ENCODE results near the gene METTL24. TPM values are rescaled to one million over a fixed set of nuclear protein-coding genes. Genes with fewer than 3 reads are reported as not detected.
"Not testable (repeated sequence)": the region's sequence is repeated elsewhere in the genome, so short reads cannot be mapped to it uniquely, and the experiment has no call there.

Gene METTL24
- total RNA-seq, 1 donor from 2014 or later, result 5.5 TPM

DNA sequence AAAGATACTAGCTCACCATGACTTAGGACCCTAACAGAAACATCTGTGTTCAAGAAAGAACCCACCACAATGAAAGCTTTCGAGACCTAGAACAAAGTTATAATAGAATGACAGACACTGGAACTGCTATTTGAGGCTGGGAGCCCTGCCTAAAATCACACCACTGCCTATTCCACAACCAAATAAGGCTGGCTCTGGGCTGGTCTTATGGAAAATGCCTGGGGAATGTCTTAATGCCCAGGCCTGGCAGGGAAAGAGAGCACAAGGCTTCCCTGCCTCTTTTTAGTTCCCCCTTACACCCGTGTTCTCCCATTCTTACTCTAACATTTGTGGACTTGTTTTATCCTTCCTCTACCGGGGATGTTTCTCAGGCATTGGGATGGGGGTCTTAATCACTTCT lies 5.6 kb upstream of the METTL24 start:
- peak; percentile 70 for DNase-seq (ENCODE audit: low spot score)

DNA sequence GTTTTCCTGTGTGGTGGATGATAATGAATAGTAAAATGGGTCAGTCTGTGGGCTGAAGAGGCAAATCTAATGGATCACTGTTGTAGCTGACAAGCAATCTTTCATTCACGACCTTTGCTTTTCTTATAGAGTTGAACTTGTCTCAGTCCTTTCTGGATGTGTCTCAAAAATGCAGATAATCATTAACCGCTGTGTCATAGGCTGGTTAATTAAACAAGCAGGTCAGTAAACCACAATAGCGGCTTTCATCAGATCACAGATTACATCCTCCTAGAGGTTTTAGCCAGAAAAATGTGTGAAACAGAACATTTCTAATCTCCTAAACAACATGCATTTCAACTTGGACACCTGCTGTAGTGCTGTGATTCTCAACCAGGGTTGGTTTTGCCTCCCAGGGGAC lies 2.5 kb upstream of the METTL24 start:
- DNase-seq (ENCODE audit: low spot score), result no peak

DNA sequence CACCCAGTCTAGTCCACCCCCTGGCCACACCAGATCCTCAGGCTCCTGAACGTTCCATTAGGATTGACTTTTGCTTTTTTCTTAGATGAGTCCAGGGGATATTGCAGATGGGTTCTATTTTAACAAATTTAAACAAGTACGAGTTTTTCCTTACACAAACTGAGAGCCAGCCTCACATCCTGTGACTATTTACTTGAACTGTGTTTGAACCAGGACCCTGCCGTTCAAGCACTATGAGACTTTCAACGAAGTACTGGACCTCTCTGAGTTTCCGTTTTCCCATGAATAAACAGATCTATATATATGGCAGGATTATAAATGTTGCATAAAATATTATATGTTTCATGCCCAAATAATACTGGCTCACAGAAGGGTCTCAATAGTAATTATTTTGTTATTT lies 1.4 kb upstream of the METTL24 start:
- DNase-seq (ENCODE audit: low spot score), result peak; percentile 46

DNA sequence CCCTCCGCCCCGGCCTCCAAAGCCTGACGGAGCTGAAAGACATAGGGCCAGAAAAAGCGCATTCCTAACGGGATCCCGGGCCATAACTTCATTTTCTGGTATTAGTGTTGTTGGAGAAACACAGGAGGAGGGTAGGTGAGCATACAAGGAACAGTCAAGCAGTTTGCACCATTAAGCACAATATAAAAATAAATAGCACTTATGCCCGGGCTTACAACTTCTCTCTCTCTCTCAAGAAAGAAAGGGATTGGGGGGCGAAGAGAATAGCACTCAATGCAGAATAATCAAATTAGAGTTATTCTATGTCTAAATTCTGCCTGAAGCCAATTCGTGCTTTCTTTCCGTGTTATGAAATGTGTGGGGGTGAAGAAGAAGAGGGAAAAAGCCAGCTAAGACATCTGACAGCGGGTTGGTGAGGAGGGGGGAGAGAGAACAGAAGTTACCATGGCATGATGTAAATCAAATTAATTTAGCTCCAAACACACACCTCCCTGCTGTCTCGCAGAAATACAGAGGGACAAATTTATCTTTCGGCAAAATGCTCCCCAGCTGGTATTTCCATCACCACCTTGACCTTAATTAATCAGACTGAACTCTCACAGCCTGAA lies 508 bp upstream of the METTL24 start:
- peak; percentile 40 for DNase-seq (ENCODE audit: low spot score)

DNA sequence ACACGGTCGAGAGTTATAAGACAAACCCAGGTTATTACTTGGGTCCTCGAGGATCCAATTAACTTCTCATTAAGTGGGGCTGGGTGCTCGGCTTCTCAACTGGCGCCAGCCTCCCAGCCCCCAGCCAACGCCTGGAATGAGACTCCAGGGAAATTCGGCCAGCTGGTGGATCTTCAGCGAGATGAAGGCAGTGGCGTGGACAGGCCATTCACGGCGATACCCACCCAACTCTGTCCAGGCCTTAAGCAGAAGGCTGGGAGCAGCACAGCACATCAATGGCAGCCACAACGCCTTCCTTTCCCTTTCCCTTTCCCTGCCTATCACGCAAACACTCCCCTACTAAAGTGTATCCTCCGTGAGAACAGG lies 868 bp downstream of the METTL24 start:
- DNase-seq (ENCODE audit: low spot score), result peak; percentile 53

DNA sequence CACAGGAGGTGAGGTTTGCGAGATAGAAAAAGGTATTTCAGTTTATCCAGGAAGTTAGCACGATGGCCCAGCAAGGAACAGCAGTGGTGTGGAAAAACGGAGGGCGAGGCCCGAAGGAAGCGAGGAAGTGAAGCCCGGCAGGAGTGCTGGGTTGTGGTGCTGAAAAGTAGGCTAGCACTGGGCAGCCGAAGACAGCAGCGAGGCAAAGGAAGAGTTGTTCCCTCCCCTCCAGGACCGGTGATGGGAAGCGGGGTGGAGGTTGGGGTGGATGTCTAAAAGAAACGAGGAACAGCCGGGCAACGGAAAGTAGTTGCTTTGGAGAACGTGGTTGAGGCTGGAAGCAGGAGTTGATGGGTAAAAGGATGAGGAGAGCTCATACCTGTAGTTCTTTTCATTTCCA lies 1.4 kb downstream of the METTL24 start:
- DNase-seq (ENCODE audit: low spot score), result peak; percentile 67

DNA sequence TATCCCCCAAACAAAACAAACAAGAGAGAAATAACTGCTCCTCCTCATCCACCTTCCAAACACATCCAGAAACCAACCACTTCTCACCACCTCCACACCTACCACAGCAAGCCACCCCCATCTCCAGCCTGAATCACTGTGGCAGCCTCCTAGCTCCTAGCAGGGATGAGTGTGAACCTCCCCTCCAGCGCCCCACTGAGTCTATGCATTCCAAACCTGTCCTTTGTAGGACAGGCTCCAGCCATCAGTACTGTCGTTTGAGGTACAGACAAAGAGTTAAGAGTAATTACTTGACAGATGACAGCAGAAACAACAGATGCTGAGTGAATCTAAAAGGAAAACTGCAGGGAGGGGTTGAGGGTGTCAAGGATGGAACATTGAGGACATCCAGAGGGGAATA lies 2.4 kb downstream of the METTL24 start:
- DNase-seq (ENCODE audit: low spot score), result peak; percentile 46

DNA sequence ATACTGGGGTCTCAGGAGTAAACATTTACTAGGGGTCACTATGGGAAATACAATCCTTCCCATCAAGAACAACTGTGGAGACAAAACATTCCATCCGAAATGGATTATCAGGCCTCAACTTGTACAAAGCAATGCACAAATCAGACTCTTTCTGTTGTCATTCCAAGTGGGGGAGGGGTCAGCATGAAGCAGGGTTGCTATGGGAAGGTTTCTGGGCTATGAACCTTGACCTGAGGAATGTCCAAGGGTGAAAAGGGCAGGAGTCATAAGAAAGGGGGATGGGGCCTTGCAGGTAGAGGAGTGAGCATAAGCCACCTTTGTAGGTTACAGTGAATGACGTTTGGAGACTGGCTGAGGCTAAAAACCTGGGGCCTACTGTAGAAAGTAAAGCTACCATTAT lies 3.1 kb downstream of the METTL24 start:
- DNase-seq (ENCODE audit: low spot score), result peak; percentile 51

DNA sequence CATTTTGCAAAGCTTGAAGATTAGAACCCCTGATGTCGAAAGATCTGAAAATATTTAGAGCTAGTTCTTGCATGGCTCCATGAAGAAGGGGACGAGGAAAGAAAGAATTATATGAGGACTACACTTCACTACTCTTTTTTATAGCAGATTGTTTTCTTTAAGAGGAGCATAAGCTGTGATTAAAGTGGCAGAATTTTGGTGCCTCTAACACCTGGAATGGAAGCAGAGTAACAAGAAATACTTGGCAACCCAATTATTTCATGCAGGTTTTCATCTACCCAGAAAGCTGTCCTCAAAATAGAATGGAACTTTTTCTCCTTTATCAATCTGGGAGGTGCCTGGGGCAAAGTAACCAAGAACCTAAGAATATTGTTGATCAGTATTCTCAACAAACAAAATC lies 4.0 kb downstream of the METTL24 start:
- DNase-seq (ENCODE audit: low spot score), result no peak

DNA sequence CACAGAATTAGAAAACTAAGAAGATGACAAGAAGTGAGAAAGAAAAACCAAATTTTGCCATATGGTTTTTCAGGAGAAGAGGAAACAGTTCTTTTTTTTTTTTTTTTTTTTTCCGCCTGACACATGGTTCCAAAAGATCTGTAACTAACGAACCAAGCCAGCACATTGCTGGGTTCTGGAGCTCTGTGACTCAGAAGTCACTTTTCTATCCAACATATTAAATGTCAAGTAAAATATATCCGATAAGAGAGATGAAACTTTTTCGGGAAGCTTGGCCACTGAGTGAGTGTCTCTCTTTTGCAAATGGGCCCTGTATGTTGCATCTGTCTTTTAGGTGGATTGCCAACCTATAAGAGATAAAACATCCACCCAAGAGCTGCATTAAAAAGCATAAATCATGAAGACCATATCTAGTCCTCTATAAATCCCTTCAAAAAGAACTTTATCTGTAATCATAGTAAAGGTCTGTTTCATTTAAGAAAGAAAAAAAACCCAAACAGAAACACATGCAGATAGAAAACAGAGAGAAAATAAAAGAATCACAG lies 4.6 kb downstream of the METTL24 start:
- peak; percentile 93 for DNase-seq (ENCODE audit: low spot score)

DNA sequence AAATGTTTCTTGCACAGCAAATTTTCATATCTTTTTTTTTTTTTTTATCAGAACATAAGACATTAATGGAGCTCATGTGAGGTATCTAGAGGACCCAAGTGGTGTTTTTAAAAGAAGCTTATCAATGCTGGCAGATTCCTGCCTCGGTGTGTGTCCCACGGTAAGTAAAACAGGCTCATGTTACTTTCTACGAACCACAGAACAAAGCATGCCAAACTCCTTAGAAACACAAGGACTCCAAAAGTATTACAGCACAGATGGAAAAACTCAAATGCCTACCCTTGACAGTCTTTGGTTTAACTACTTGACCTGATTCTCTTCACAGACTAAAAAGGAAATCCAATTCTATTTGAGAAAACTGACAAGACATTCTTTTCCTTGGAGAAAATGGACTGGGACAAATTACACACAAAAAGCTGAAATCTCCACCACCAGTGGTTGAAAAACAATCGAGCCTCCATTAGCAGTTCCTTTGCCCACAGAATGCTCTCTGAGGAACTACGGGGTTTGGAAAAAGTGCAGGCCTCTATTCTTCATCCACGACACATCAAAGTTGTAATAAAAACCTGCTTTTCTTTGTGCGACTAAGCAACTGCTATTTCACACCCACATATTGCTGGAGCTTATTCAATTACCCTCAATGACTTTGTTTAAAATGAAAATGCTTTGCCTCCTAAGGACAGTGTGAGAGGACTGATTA lies 5.4 kb downstream of the METTL24 start:
- peak; percentile 88 for DNase-seq (ENCODE audit: low spot score)

DNA sequence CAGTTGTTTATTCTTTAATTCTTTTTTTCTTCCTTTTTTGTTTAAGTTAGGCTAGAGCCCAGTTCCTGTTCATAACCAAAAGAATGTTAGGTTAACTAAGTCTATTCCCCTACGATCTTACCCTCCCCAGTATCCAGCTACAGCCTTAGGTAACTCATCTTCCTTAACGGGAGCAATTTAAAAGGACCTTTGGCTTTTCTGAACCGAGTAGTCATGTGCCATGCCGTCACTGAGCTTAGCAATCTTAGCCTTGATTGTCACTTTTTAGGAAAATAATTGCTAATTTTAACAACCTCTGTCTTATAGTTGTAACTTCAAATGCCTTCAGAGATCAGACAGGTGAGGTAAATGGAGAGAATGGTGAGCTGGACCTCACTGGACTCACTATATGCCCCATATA lies 6.2 kb downstream of the METTL24 start:
- no peak for DNase-seq (ENCODE audit: low spot score)

DNA sequence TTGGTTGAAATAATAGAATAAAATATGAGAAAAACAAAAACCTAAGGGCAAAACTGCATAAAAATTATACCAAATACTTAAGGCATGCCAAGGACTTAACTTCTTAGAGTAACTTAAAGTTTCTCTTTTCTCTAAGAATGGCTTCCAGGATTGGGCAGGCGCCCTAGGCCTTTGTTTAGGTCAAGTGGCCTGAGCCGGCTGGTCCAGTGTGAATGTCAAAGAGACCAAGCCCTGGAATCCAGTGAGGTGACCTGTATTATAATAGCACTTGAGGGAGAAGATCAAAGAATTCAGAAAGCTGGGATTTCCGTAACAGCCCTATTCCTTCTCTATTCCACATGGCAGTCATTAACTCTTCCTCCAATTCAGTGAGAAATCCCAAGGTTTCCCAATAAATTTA lies 6.6 kb downstream of the METTL24 start:
- no peak for DNase-seq (ENCODE audit: low spot score)

DNA sequence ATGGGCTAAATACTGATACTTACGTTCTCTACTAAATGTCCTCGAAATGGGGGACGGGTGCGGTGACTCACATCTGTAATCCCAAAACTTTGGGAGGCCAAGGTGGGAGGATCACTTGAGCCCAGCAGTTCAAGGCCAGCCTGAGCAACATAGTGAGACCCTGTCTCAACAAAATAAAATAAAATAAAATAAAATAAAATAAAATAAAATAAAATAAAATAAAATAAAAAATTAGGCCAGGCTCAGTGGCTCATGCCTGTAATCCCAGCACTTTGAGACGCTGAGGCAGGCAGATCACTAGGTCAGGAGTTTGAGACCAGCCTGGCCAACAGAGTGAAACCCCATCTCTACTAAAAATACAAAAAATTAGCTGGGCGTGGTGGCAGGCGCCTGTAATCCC lies 7.6 kb downstream of the METTL24 start:
- not testable (repeated sequence) for DNase-seq (ENCODE audit: low spot score)

DNA sequence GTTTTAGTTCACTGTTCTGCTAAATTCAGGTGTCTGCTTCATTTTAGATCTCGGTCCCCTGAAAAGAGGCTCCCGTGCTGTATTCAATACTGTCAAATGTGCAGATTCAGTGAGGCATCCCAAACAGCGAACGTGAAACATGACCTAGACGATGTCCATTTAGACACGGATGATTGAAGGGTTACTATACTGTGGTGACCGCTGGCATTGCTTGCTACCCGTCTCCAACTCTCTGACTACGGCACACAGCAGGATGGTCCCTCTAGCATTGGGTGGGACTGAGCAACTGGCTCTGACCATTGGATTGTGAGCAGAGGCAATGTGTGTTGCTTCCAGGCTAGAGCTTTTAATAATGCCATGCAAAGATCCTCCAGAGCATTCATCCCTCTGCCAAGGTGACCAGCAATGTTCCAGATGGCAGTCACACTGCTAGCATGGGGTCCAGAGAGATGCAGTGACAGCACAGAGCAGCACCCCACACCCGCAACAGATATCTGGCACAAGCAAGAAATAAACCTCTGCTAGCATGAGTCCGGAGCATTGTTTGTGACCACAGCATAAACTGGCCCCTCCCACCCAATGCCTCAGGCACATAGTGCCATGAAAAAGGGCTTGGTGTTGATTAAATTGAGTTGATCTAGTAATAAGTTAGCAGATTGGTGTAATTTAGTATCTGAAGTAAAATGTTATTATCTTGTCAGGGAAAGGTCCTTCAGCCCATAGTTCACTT lies 9.0 kb downstream of the METTL24 start:
- DNase-seq (ENCODE audit: low spot score), result no peak

DNA sequence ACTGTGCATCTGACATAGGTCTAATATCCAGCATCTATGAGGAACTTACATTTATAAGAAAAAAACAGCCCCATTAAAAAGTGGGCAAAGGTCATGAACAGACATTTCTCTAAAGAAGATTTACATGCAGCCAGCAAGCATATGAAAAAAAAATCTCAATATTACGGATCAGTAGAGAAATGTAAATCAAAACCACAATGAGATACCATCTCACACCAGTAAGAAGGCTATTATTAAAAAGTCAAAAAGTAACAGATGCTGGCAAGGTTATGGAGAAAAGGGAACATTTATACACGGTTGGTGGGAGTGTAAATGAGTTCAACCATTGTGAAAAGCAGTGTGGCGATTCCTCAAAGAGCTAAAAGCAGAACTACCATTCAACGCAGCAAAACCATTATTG lies 13.1 kb downstream of the METTL24 start:
- no peak for DNase-seq (ENCODE audit: low spot score)

DNA sequence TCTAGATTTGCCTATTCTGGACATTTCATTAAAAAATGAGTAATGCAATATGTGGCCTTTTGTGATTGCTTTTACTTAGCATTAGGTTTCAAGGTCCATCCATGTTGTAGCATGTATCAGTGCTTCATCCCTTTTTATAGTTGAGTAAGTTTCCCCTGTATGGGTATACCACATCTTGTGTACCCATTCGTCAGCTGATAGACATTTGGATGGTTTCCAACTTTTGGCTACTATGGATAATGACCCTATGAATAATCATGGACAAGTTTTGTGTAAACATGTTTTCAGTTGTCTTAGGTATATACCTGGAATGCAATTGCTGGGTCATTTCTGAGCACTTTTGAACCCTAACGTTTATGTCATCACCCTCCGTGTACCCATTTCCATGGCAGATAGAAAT lies 15.4 kb downstream of the METTL24 start:
- DNase-seq (ENCODE audit: low spot score), result no peak

DNA sequence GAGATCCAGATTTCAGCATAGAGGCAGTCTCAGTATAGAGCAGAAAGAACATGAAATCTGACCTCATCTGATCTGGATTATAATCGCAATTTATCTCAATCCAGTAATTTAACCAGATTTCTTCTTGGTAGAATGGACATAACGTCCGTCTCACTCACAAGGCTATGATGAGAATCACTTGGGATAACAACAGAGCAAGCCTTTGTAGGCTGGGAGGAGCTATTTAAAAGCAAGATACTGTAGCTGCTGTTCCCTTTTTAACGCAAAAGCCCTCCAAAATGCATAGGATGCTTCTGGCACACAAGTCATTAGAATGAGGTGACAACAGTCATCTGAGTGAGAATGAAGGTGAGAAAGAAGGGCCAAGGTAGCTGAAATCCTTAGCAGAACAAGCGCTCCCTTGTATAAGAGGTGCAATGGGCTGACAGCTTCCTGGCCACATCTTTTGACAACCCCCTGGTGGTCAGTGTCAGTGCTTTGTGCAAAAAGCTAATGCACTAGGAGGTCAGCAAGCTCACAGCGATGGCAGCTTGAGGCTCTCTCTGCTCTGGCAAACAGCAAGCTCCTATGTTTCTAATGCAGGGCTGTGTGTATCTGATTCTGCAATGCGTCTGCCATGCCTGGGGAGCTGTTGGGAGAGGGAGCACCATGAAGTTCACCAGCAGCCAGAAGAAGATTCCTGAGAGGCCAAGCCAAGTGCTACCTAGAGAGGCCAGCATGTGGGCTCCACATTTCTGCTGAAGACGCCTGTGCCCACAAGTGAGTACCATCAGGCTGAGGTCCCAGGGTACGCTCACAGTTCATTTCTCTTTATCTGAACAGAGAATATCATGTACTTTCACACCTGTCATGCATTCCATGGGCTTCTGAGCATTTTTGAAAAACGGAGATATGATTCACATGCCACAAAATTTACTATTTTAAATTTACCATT lies 16.2 kb downstream of the METTL24 start:
- DNase-seq (ENCODE audit: low spot score), result peak; percentile 43

DNA sequence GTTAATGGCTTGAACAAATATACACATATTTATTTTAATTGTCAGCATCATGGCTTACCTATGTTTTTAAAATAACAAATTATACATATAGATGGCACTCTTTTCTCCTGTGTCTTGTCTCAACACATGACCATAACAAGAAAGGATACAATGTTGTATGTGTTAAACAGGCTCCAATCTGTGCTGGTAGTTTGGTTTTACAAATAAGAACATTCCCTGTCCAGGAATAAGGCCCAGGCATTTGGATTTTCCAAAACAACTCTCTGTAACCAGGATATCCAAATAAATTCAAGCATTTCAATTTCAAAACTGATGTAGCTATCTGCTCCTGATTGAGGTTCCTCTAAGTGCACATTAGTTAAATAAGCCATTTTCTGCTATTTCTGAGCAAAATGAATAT lies 17.1 kb downstream of the METTL24 start:
- DNase-seq (ENCODE audit: low spot score), result no peak

DNA sequence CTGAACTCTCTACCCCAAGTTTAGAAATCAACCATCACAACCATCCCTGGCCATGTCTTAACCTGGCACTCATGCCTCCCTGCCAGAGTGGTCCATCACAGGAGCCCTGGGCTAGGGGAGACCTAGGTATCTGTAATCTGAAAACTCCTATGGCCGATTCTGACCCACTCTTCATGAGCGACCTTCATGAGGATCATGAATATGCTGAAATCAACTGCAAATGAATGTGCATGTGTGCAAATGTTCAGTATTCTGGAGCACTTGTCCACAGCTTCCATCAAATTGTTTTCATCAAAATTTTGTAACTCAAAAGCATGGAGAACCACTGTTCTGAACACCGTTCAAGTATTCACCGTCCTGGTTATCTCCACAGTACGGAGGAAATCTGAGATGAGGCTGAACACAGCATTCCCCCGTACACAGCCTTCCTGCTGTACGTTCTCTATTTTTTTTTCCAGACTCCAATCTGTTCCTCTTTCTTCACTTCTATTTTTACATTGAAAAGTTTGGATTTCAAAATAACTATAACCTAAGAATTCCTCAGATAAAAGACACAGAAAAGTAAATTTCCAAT lies 17.7 kb downstream of the METTL24 start:
- no peak for DNase-seq (ENCODE audit: low spot score)

DNA sequence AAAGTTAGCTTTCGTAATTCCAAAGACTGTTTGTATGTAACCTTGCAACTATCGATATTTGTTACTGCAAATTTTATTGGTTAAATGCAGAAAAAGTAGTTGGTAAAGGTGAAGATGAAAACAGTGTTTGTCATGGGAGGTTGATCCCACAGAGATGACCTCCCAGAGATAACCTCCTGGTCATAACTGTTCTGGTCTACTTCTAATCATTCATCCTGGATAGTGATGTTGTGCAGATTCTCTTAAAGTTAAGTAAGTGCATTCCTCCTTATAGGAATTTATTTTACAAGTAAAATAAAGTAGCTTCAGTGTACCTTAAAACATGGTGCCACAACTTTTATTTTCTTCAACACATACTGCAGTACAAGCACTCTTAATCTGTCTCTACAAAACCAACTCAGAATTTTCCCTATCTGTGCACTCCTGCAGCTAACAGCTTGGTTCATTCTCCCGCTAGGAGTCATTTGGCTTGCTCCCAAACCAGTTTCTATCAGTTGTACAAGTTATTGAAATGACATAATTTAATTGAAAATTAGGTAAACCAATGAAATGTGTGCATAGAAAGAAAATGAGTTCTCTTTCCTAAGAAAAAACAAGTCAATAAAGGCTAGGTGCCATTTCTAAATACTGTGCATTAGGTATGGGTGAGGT lies 19.2 kb downstream of the METTL24 start:
- DNase-seq (ENCODE audit: low spot score), result no peak
